ENCODE results near the gene DHRS12.

Gene DHRS12

GRCh38 chr13:51837016-51837415 is 33.1 kb upstream of the DHRS12 start:
- no peak overlapping the region for H3K4ac ChIP-seq (ENCODE audit: low read depth in 1 of 2, low read length in 2 of 2)

GRCh38 chr13:51834581-51835171 is 30.7 kb upstream of the DHRS12 start:
- Histone ChIP-seq H3K23ac (ENCODE audit: low read length in 2 of 2) (no peak overlapping the region), H2BK12ac (ENCODE audit: low read length in 2 of 2) (no peak overlapping the region), H3K9me3 (ENCODE audit: control insufficient read depth, low read length) (no peaks in the 10 kb centered on the region), H4K91ac (ENCODE audit: low read length) (no peak overlapping the region), H2BK5ac (ENCODE audit: low read depth, low read length, poor library complexity, severe bottlenecking) (no peak overlapping the region), H3K27ac (ENCODE audit: low read length, poor library complexity, severe bottlenecking) (no peak overlapping the region), H2BK15ac (ENCODE audit: low read depth, poor library complexity, severe bottlenecking) (no peak overlapping the region), H3K14ac (ENCODE audit: low read length in 2 of 2) (no peak overlapping the region), H3K27me3 (ENCODE audit: control insufficient read depth in 1 of 2, insufficient read depth in 1 of 2, low read length in 2 of 2) (peaks cover 41 to 45% of the 10 kb centered on the region in 2 experiments), H4K8ac (ENCODE audit: low read length) (no peak overlapping the region), H3K36me3 (ENCODE audit: control insufficient read depth in 1 of 2, insufficient read depth in 2 of 2, low read depth in 1 of 2, low read length in 2 of 2) (no peaks in the 10 kb centered on the region), H2AK5ac (ENCODE audit: low read length, severe bottlenecking) (no peak overlapping the region), H3K4me3 (ENCODE audit: insufficient read depth in 1 of 2, low read depth in 1 of 2, low read length in 2 of 2) (no peak overlapping the region), H3K4me2 (ENCODE audit: low read length, poor library complexity, severe bottlenecking) (no peak overlapping the region), H3K18ac (ENCODE audit: low read depth in 1 of 2, low read length in 2 of 2) (no peak overlapping the region), H2BK120ac (ENCODE audit: low read depth, low read length) (no peak overlapping the region), H3K4ac (ENCODE audit: low read depth in 1 of 2, low read length in 2 of 2) (no peak overlapping the region), H3K9ac (ENCODE audit: low read length) (no peak overlapping the region), H3K4me1 (ENCODE audit: control insufficient read depth, insufficient read depth, low read depth, low read length) (peaks cover 5% of the 10 kb centered on the region), H2AFZ (ENCODE audit: low read depth, low read length) (no peak overlapping the region), H3K79me1 (replicated peaks; ENCODE audit: low read length, poor library complexity, severe bottlenecking) (no peaks in the 10 kb centered on the region)
- no peak for DNase-seq
- WGBS, result 72% methylated on average over 5 of the region's 7 CpGs

More at GRCh38 chr13:51837016-51837415, 33.1 kb upstream of the DHRS12 start:
- H3K36me3 ChIP-seq (ENCODE audit: control insufficient read depth in 1 of 2, insufficient read depth in 2 of 2, low read depth in 1 of 2, low read length in 2 of 2), result no peaks in the 10 kb centered on the region
- no peaks in the 10 kb centered on the region for H3K9me3 ChIP-seq (ENCODE audit: control insufficient read depth, low read length)
- no peak overlapping the region for H2AK5ac ChIP-seq (ENCODE audit: low read length, severe bottlenecking)
- H3K4me3 ChIP-seq (ENCODE audit: insufficient read depth in 1 of 2, low read depth in 1 of 2, low read length in 2 of 2), result no peak overlapping the region
- no peak overlapping the region for H3K18ac ChIP-seq (ENCODE audit: low read depth in 1 of 2, low read length in 2 of 2)
- H3K9ac ChIP-seq (ENCODE audit: low read length), result no peak overlapping the region
- no peak overlapping the region for H4K91ac ChIP-seq (ENCODE audit: low read length)
- H2BK15ac ChIP-seq (ENCODE audit: low read depth, poor library complexity, severe bottlenecking), result no peak overlapping the region
- H3K4me1 ChIP-seq (ENCODE audit: control insufficient read depth, insufficient read depth, low read depth, low read length), result peaks cover 5% of the 10 kb centered on the region
- WGBS, result 97% methylated on average over 3 of the region's 3 CpGs
- no peak overlapping the region for H3K27ac ChIP-seq (ENCODE audit: low read length, poor library complexity, severe bottlenecking)
- no peak overlapping the region for H2AFZ ChIP-seq (ENCODE audit: low read depth, low read length)
- no peaks in the 10 kb centered on the region for H3K79me1 ChIP-seq (replicated peaks; ENCODE audit: low read length, poor library complexity, severe bottlenecking)
- peak overlapping the region; percentile 39 for H4K8ac ChIP-seq (ENCODE audit: low read length)
- H3K23ac ChIP-seq (ENCODE audit: low read length in 2 of 2), result no peak overlapping the region
- no peak overlapping the region for H2BK12ac ChIP-seq (ENCODE audit: low read length in 2 of 2)
- no peak overlapping the region for H3K4me2 ChIP-seq (ENCODE audit: low read length, poor library complexity, severe bottlenecking)
- H2BK120ac ChIP-seq (ENCODE audit: low read depth, low read length), result no peak overlapping the region
- H3K14ac ChIP-seq (ENCODE audit: low read length in 2 of 2), result no peak overlapping the region
- no peak overlapping the region for H2BK5ac ChIP-seq (ENCODE audit: low read depth, low read length, poor library complexity, severe bottlenecking)
- H3K27me3 ChIP-seq (ENCODE audit: control insufficient read depth in 1 of 2, insufficient read depth in 1 of 2, low read length in 2 of 2), result peaks cover 26 to 54% of the 10 kb centered on the region in 2 experiments
- no peak for DNase-seq

DNA sequence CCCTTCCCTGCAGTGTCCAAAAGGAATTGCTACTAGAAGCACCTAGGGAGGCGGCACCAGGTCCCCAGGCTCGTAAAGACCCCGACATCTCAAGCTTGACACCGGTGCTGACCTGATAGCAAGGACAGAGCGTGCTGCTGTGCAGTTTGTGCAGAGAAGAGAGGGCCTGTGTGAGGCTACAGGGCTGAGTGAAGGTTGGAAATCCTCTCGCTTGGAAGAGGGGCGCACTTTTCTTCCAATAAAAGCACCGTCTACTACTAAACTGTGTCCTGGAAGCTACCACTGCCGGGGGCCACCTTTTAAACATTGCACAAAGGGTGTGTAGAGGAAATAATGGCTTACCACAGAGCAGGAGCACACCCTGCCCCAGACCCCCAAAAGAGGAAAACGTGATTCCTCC is 30.0 kb upstream of the DHRS12 start:
- Histone ChIP-seq H3K27me3 (ENCODE audit: control insufficient read depth in 1 of 2, insufficient read depth in 1 of 2, low read length in 2 of 2) (peaks cover 45 to 48% of the 10 kb centered on the region in 2 experiments), H3K36me3 (ENCODE audit: control insufficient read depth in 1 of 2, insufficient read depth in 2 of 2, low read depth in 1 of 2, low read length in 2 of 2) (no peaks in the 10 kb centered on the region), H3K9ac (ENCODE audit: low read length) (no peak overlapping the region), H2BK15ac (ENCODE audit: low read depth, poor library complexity, severe bottlenecking) (no peak overlapping the region), H3K4me2 (ENCODE audit: low read length, poor library complexity, severe bottlenecking) (no peak overlapping the region), H2BK120ac (ENCODE audit: low read depth, low read length) (no peak overlapping the region), H2BK12ac (ENCODE audit: low read length in 2 of 2) (no peak overlapping the region), H2BK5ac (ENCODE audit: low read depth, low read length, poor library complexity, severe bottlenecking) (no peak overlapping the region), H2AK5ac (ENCODE audit: low read length, severe bottlenecking) (no peak overlapping the region), H4K8ac (ENCODE audit: low read length) (no peak overlapping the region), H3K4me1 (ENCODE audit: control insufficient read depth, insufficient read depth, low read depth, low read length) (peaks cover 5% of the 10 kb centered on the region), H3K79me1 (replicated peaks; ENCODE audit: low read length, poor library complexity, severe bottlenecking) (no peaks in the 10 kb centered on the region), H2AFZ (ENCODE audit: low read depth, low read length) (no peak overlapping the region), H3K27ac (ENCODE audit: low read length, poor library complexity, severe bottlenecking) (no peak overlapping the region), H3K14ac (ENCODE audit: low read length in 2 of 2) (no peak overlapping the region), H3K23ac (ENCODE audit: low read length in 2 of 2) (no peak overlapping the region), H3K4ac (ENCODE audit: low read depth in 1 of 2, low read length in 2 of 2) (no peak overlapping the region), H3K9me3 (ENCODE audit: control insufficient read depth, low read length) (no peaks in the 10 kb centered on the region), H3K18ac (ENCODE audit: low read depth in 1 of 2, low read length in 2 of 2) (no peak overlapping the region), H4K91ac (ENCODE audit: low read length) (no peak overlapping the region), H3K4me3 (ENCODE audit: insufficient read depth in 1 of 2, low read depth in 1 of 2, low read length in 2 of 2) (no peak overlapping the region)
- 88% methylated on average over 9 of the region's 10 CpGs for WGBS
- no peak for DNase-seq

- no peak overlapping the region for H2AFZ ChIP-seq (ENCODE audit: low read depth, low read length)
- no peaks in the 10 kb centered on the region for H3K4me1 ChIP-seq (ENCODE audit: control insufficient read depth, insufficient read depth, low read depth, low read length)
- no peak overlapping the region for H2BK15ac ChIP-seq (ENCODE audit: low read depth, poor library complexity, severe bottlenecking)
- H3K79me1 ChIP-seq (replicated peaks; ENCODE audit: low read length, poor library complexity, severe bottlenecking), result no peaks in the 10 kb centered on the region
- H3K36me3 ChIP-seq (ENCODE audit: control insufficient read depth in 1 of 2, insufficient read depth in 2 of 2, low read depth in 1 of 2, low read length in 2 of 2), result no peaks in the 10 kb centered on the region
- H3K4me2 ChIP-seq (ENCODE audit: low read length, poor library complexity, severe bottlenecking), result no peak overlapping the region
- H3K9ac ChIP-seq (ENCODE audit: low read length), result no peak overlapping the region
- no peak overlapping the region for H3K14ac ChIP-seq (ENCODE audit: low read length in 2 of 2)
- no peak overlapping the region for H2BK120ac ChIP-seq (ENCODE audit: low read depth, low read length)
- no peak overlapping the region for H2AK5ac ChIP-seq (ENCODE audit: low read length, severe bottlenecking)
- no peak overlapping the region for H3K23ac ChIP-seq (ENCODE audit: low read length in 2 of 2)
- no peak overlapping the region for H2BK5ac ChIP-seq (ENCODE audit: low read depth, low read length, poor library complexity, severe bottlenecking)
- H2BK12ac ChIP-seq (ENCODE audit: low read length in 2 of 2), result no peak overlapping the region
- H3K27me3 ChIP-seq (ENCODE audit: control insufficient read depth in 1 of 2, insufficient read depth in 1 of 2, low read length in 2 of 2), result peaks cover 52 to 60% of the 10 kb centered on the region in 2 experiments
- no peaks in the 10 kb centered on the region for H3K9me3 ChIP-seq (ENCODE audit: control insufficient read depth, low read length)
- DNase-seq, result peak; percentile 17
- 80% methylated on average over 5 of the region's 6 CpGs for WGBS
- no peak overlapping the region for H3K18ac ChIP-seq (ENCODE audit: low read depth in 1 of 2, low read length in 2 of 2)
- H3K27ac ChIP-seq (ENCODE audit: low read length, poor library complexity, severe bottlenecking), result no peak overlapping the region
- no peak overlapping the region for H3K4ac ChIP-seq (ENCODE audit: low read depth in 1 of 2, low read length in 2 of 2)
- no peak overlapping the region for H4K91ac ChIP-seq (ENCODE audit: low read length)
- H4K8ac ChIP-seq (ENCODE audit: low read length), result no peak overlapping the region
- H3K4me3 ChIP-seq (ENCODE audit: insufficient read depth in 1 of 2, low read depth in 1 of 2, low read length in 2 of 2), result no peak overlapping the region
Measured at GRCh38 chr13:51832471-51833152, 28.6 kb upstream of the DHRS12 start.

All from mesenchymal stem cell (in vitro differentiated cells and primary cell).